K562 (cell line): ENCODE measurements around the gene CELF4. TPM values are rescaled to one million over a fixed set of nuclear protein-coding genes. Genes with fewer than 3 reads are reported as not detected.

Experiments
- ATAC-seq: fragments of 200-7000 bp; cut with Tn5 transposase; 3 replicates; pipeline ENCODE4 v1.9.1; 2020; ENCODE audit warnings: moderate library complexity
- BruUV-seq: library from RNA; stranded (reverse); fragments of 400-500 nt; replicated peaks from 2 replicates; lab custom pipeline; 2021; lab: Mats Ljungman, UMichigan
- CTCF ChIA-PET: fragments of 300-600 bp; formaldehyde crosslinking; extraction: SDS; loops from one replicate; lab custom pipeline; 2021; ENCODE audit warnings: low intra/inter-chr PET ratio; lab: Yijun Ruan, JAX
- POLR2A ChIA-PET: fragments of 300-600, 350-650 bp; sonication (Branson Sonifier 250); formaldehyde crosslinking; extraction: SDS; loops from one replicate; lab custom pipeline; 2021; ENCODE audit warnings: antibody characterized with exemption, inconsistent platforms; lab: Yijun Ruan, JAX
- DNase-seq, 4 experiments: peaks; one replicate each; pipeline versions ENCODE4 v3.0.0 to v3.0.0-alpha.2; 2011 to 2018; ENCODE audit warnings: low spot score in 3 of 4, mixed read lengths in 3 of 4; ENCODE audit errors: extremely low read depth in 1 of 4
- FAIRE-seq: peaks from 2 replicates; lab custom pipeline; 2011; peaks lifted over from hg19 to GRCh38; lab: Jason Lieb, UNC
- H2AFZ ChIP-seq: 2 replicates; pipeline ENCODE4 v1.6.0; 2011; ENCODE audit warnings: low read depth, low read length, control low read depth, inconsistent platforms
- H3K27ac ChIP-seq: fragments of 200-600 bp; 3 replicates; pipeline ENCODE4 v1.8.0; 2011; ENCODE audit warnings: low read depth, mild to moderate bottlenecking, control low read depth, inconsistent platforms, low read length, moderate library complexity, mixed read lengths; ENCODE audit errors: extremely low read depth
- H3K27me3 ChIP-seq, 2 experiments: fragments of 300-600 bp in 1 of 2; 2 replicates in 1 of 2; 3 replicates in 1 of 2; pipeline versions ENCODE4 v1.6.0 to v1.8.0; 2011; ENCODE audit warnings: inconsistent platforms in 2 of 2, low read length in 2 of 2, mild to moderate bottlenecking in 1 of 2, mixed read lengths in 1 of 2, moderate library complexity in 1 of 2; ENCODE audit not compliant: control insufficient read depth in 2 of 2, insufficient read depth in 2 of 2
- H3K36me3 ChIP-seq: fragments of 300-600 bp; 3 replicates; pipeline ENCODE4 v1.8.0; 2011; ENCODE audit warnings: mild to moderate bottlenecking, low read length, inconsistent platforms; ENCODE audit not compliant: control insufficient read depth, insufficient read depth
- H3K4me1 ChIP-seq, 2 experiments: fragments of 200-600 bp in 1 of 2; replicated peaks in 1 of 2; 2 replicates in 1 of 2; 3 replicates in 1 of 2; pipeline versions ENCODE4 v1.5.1 to v1.8.0; 2011; ENCODE audit warnings: inconsistent platforms in 2 of 2, low read length in 2 of 2, mild to moderate bottlenecking in 1 of 2, mixed read lengths in 1 of 2, moderate library complexity in 1 of 2; ENCODE audit not compliant: control insufficient read depth in 2 of 2, insufficient read depth in 2 of 2
- H3K4me2 ChIP-seq: 2 replicates; pipeline ENCODE4 v1.6.1; 2011; ENCODE audit warnings: low read length, control low read depth, inconsistent platforms, mixed read lengths; ENCODE audit not compliant: insufficient read depth
- H3K4me3 ChIP-seq: fragments of 200-600 bp; sonication (generic), shearing (Covaris generic); 2 replicates; pipeline ENCODE4 v1.5.1; 2016; ENCODE audit warnings: control low read depth, inconsistent platforms
- H3K79me2 ChIP-seq: fragments of 200-600 bp; 3 replicates; pipeline ENCODE4 v1.8.0; 2011; ENCODE audit warnings: low read length, inconsistent platforms; ENCODE audit not compliant: control insufficient read depth, insufficient read depth
- H3K9ac ChIP-seq, 2 experiments: 2 replicates each; pipeline versions ENCODE4 v1.6.0 to v1.6.1; 2011; ENCODE audit warnings: low read depth in 2 of 2, low read length in 2 of 2, control low read depth in 1 of 2, inconsistent platforms in 1 of 2, mild to moderate bottlenecking in 1 of 2, mixed read lengths in 1 of 2; ENCODE audit not compliant: insufficient read depth in 1 of 2
- H3K9me1 ChIP-seq: one replicate; pipeline ENCODE4 v1.6.0; 2011; ENCODE audit warnings: inconsistent platforms, mild to moderate bottlenecking, low read length, moderate library complexity; ENCODE audit not compliant: control insufficient read depth, insufficient read depth
- H3K9me3 ChIP-seq: replicated peaks from 2 replicates; pipeline ENCODE4 v1.5.1; 2011; ENCODE audit warnings: low read depth, low read length, inconsistent platforms; ENCODE audit not compliant: control insufficient read depth, insufficient read depth
- H4K20me1 ChIP-seq: replicated peaks from 2 replicates; pipeline ENCODE4 v1.6.1; 2011; ENCODE audit warnings: low read length, inconsistent platforms, mixed read lengths; ENCODE audit not compliant: control insufficient read depth, insufficient read depth
- ADNP ChIP-seq: fragments of 200-800 bp; sonication (Bioruptor generic); IDR thresholded peaks from 2 replicates; pipeline ENCODE4 v1.6.1; 2016; ENCODE audit warnings: missing genetic modification characterization, missing compliant biosample characterization
- GATAD2B ChIP-seq: fragments of 450-650 bp; IDR thresholded peaks from 2 replicates; pipeline ENCODE4 v1.6.1; 2017; ENCODE audit warnings: mild to moderate bottlenecking, borderline replicate concordance
- JUN ChIP-seq, 2 experiments: sonication (generic) in 1 of 2; formaldehyde crosslinking in 1 of 2; IDR thresholded peaks; 2 replicates each; pipeline versions ENCODE4 v1.6.1 to v1.8.0; 2012 to 2022; ENCODE audit warnings: borderline replicate concordance in 2 of 2, mild to moderate bottlenecking in 2 of 2, improper control_type of control experiment in 1 of 2, low read depth in 1 of 2, low read length in 1 of 2, missing genetic modification reagents in 1 of 2
- L3MBTL2 ChIP-seq: fragments of 450-650 bp; IDR thresholded peaks from 2 replicates; pipeline ENCODE4 v1.6.1; 2016; ENCODE audit warnings: mild to moderate bottlenecking, moderate library complexity
- SNIP1 ChIP-seq: fragments of 450-650 bp; IDR thresholded peaks from 2 replicates; pipeline ENCODE4 v1.7.1; 2017; ENCODE audit warnings: low read depth, mild to moderate bottlenecking
- SPI1 ChIP-seq: IDR thresholded peaks from 2 replicates; pipeline ENCODE4 v1.6.1; 2011; ENCODE audit warnings: low read depth, low read length, control low read depth, borderline replicate concordance
- ZNF124 ChIP-seq: sonication (generic); formaldehyde crosslinking; IDR thresholded peaks from 2 replicates; pipeline ENCODE4 v1.8.1; 2022; ENCODE audit warnings: missing genetic modification reagents
- ZNF253 ChIP-seq: fragments of 250-450 bp; sonication (Bioruptor Pico); conservative IDR thresholded peaks from 2 replicates; pipeline ENCODE4 v1.6.1; 2021; ENCODE audit warnings: mild to moderate bottlenecking
- ZNF311 ChIP-seq: fragments of 250-450 bp; sonication (Bioruptor Pico); IDR thresholded peaks from 2 replicates; pipeline ENCODE4 v1.4.0; 2020; ENCODE audit warnings: mild to moderate bottlenecking, moderate library complexity
- ZNF561 ChIP-seq: fragments of 450-650 bp; formaldehyde crosslinking; conservative IDR thresholded peaks from 2 replicates; pipeline ENCODE4 v1.4.0; 2020; ENCODE audit warnings: mild to moderate bottlenecking, moderate library complexity
- WGBS: fragments of 100-300 bp; shearing (Covaris generic); methylation state at CpG from one replicate; pipeline ENCODE4 v1.1.6; 2016; ENCODE audit warnings: low coverage, mixed read lengths; ENCODE audit not compliant: insufficient coverage; ENCODE audit errors: missing lambda C conversion rate; 5-methylcytosine and 5-hydroxymethylcytosine counted together
- in situ Hi-C: fragments of 300-500 bp; cut with MboI; formaldehyde crosslinking; loops from 4 replicates; pipeline ENCODE4 v1.15.0; 2018; ENCODE audit warnings: inconsistent platforms, mixed read lengths
- intact Hi-C: fragments of 100-400 bp; cut with micrococcal nuclease; formaldehyde crosslinking; loops from 2 replicates; pipeline ENCODE4 v1.14.2; 2022
- polyA plus RNA-seq, 8 experiments: library from polyadenylated mRNA; depleted of rRNA in 4 of 8; stranded (reverse) in 5 of 8; unstranded in 3 of 8; fragments of >200 nt; fragmentation: Nextera tagmentation in 2 of 8; fragmentation: Illumina TruSeq in 1 of 8; extraction: Ambion mirVana in 2 of 8; extraction: Trizol in 1 of 8; gene quantifications; 2 replicates each; pipeline versions ENCODE4 v1.2.1 to v1.2.3, GENCODE V29; 2011 to 2014; ENCODE audit warnings: inconsistent platforms in 1 of 8, missing spikeins in 1 of 8
- total RNA-seq, 7 experiments: library from RNA; depleted of rRNA in 6 of 7; stranded (reverse); fragments of >200 nt in 6 of 7; fragmentation: Illumina TruSeq in 2 of 7; extraction: Trizol in 2 of 7; gene quantifications; 2 replicates each; pipeline versions ENCODE4 v1.2.1 to v1.2.3, GENCODE V29; 2011 to 2021; ENCODE audit warnings: low replicate concordance in 1 of 7

Gene CELF4
- total and polyA plus RNA-seq, 9 of the 15 experiments (the other 6 are each of a cell fraction or from before 2014, with no cell fraction given), result 0.04 to 0.24 (median 0.07) TPM; not detected in 3

DNA sequence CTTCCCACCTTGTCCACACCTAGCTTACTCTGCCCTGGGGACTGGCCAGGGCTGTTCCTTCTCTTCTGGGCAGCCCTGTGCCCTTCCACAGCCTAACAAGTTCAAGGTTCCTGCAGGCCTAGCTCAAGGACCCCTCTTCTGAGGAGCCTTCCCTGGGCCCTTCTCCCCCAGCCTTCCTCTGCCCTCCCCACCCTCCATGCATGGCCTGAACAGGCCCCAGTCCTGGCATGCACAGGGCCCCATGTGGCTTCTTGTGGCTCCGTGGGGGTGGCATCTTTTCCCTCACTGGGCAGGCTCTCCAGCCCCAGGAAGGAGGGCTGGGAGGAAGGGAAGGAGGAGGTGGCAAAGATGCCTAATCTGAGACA, 162.9 kb downstream of the CELF4 start:
- no peaks in the 10 kb centered on the region for H3K79me2 ChIP-seq
- H3K4me2 ChIP-seq, result no peak overlapping the region
- H3K9ac ChIP-seq, result no peak overlapping the region
- peaks cover 0 to 3% of the 10 kb centered on the region in 2 experiments; a peak in 1 of 5 replicates for H3K4me1 ChIP-seq
- no peaks in the 10 kb centered on the region; a peak in 1 of 5 replicates for H3K27me3 ChIP-seq
- FAIRE-seq (no peak), ATAC-seq (no peak), DNase-seq (no peak)
- no peaks in the 10 kb centered on the region for H3K9me3 ChIP-seq
- intact Hi-C loops, result no loop called here
- ChIA-PET POLR2A (no interaction called here), CTCF (no interaction called here)
- H2AFZ ChIP-seq, result no peak overlapping the region
- no peak overlapping the region for H3K4me3 ChIP-seq
- no peak for TF ChIP-seq ADNP
- TF ChIP-seq SNIP1, result no peak
- in situ Hi-C loops, result no loop called here
- H3K36me3 ChIP-seq, result no peaks in the 10 kb centered on the region
- BruUV-seq, result no TSS peak
- 0% methylated on average over 1 of the region's 1 CpG for WGBS
- H4K20me1 ChIP-seq, result 0 out of 2 replicates have a peak, but pooled peaks cover 4% of the 10 kb centered on the region
- H3K9me1 ChIP-seq, result peaks cover 5% of the 10 kb centered on the region
- H3K27ac ChIP-seq, result no peak overlapping the region

DNA sequence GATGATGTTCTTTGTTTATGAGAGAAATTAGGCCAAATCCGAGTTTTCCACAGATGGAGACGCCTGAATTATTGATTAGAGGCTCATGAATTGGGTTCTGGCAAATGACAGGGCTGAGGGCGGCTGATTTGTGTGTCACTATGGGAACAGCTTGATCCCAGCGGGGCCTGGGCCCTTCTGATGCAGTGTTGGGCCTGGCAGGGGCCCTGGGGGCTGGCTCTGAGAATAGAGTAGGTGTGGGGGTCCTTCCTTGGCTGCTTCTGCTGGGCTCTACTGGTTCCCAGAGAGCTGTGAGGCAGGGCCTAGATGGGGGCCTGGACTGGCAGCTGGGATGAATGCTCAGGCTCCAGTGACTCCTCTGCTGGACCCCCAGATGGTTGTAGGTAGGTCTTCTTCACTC, 164.8 kb downstream of the CELF4 start:
- ATAC-seq (no peak), FAIRE-seq (no peak), DNase-seq (no peak)
- Histone ChIP-seq H3K9me3 (no peaks in the 10 kb centered on the region), H3K79me2 (no peaks in the 10 kb centered on the region), H4K20me1 (0 out of 2 replicates have a peak, but pooled peaks cover 4% of the 10 kb centered on the region), H3K36me3 (no peaks in the 10 kb centered on the region), H3K4me2 (no peak overlapping the region), H3K27ac (no peak overlapping the region), H3K4me3 (no peak overlapping the region), H3K9me1 (peaks cover 5% of the 10 kb centered on the region), H3K4me1 (peaks cover 0 to 3% of the 10 kb centered on the region in 2 experiments; a peak in 1 of 5 replicates), H2AFZ (no peak overlapping the region), H3K9ac (no peak overlapping the region), H3K27me3 (no peaks in the 10 kb centered on the region; a peak in 1 of 5 replicates)
- no peak for TF ChIP-seq L3MBTL2
- no peak for TF ChIP-seq ZNF311 (CRISPR knock-in tag)
- TF ChIP-seq ZNF253 (CRISPR knock-in tag), result no peak
- TF ChIP-seq GATAD2B, result no peak
- no peak for TF ChIP-seq ZNF561 (CRISPR knock-in tag)
- no peak for TF ChIP-seq JUN (IDR thresholded peaks at IDR 0.05; ENCODE audit: borderline replicate concordance, low read depth, low read length)
- no peak for TF ChIP-seq JUN (CRISPR knock-in tag; IDR thresholded peaks at IDR 0.05; ENCODE audit: borderline replicate concordance)
- no peak for TF ChIP-seq ZNF124 (CRISPR knock-in tag)
- no peak for TF ChIP-seq SPI1
- CTCF ChIA-PET, result no interaction called here
- intact Hi-C loops, result no loop called here
- POLR2A ChIA-PET, result interaction anchor here (1.3 kb wide), 1 partner anchor 12 kb away, joined by 3 read pairs; no protein-coding TSS in a partner anchor
- 0% methylated on average over 4 of the region's 4 CpGs for WGBS
- in situ Hi-C loops, result no loop called here
- no TSS peak for BruUV-seq
